Fibroblast of peridontal ligament (primary cell): ENCODE data around the gene GRIP2.
A peak's percentile ranks its signal among the peaks of the same experiment; 100 is the strongest.

Experiments
- DNase-seq: peaks from one replicate; pipeline ENCODE4 v3.0.0-alpha.2; 2010; ENCODE audit errors: extremely low read depth

GRIP2 gene

GRCh38 chr3:14453876-14454638 is 86.1 kb downstream of the GRIP2 start:
- no peak for DNase-seq

- DNase-seq = peak; percentile 99
Observed at GRCh38 chr3:14452740-14453710, 87.1 kb downstream of the GRIP2 start.

GRCh38 chr3:14451844-14452739 is 88.0 kb downstream of the GRIP2 start:
- peak; percentile 88 for DNase-seq

- DNase-seq = no peak
Observed at GRCh38 chr3:14450922-14451606, 89.1 kb downstream of the GRIP2 start.

GRCh38 chr3:14450506-14450905 is 89.6 kb downstream of the GRIP2 start:
- no peak for DNase-seq

GRCh38 chr3:14448756-14449727 is 91.1 kb downstream of the GRIP2 start:
- DNase-seq = no peak

- no peak for DNase-seq
Observed at GRCh38 chr3:14448063-14448462, 92.1 kb downstream of the GRIP2 start.

GRCh38 chr3:14446988-14447570 is 93.1 kb downstream of the GRIP2 start:
- no peak for DNase-seq

DNA sequence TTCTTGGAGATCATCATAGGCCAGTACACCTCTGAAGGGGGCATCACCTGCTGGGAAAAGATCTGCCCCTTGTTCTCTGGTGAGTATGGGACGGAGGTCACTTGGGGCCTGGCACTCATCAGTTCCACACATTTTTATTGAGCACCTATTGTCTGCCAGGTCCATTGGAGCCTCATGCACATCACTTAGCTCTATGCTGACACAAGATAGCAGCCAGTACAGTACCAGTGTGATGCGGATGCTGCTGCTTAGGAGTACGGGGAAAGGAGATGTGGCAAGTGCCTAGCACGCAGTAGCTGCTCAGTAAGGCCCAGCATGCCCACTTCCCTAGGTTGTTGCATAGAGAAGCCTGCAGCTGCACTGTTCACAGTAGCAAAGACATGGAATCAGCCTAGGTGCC is 94.4 kb downstream of the GRIP2 start:
- no peak for DNase-seq

GRCh38 chr3:14444380-14444779 is 95.8 kb downstream of the GRIP2 start:
- DNase-seq = no peak

DNA sequence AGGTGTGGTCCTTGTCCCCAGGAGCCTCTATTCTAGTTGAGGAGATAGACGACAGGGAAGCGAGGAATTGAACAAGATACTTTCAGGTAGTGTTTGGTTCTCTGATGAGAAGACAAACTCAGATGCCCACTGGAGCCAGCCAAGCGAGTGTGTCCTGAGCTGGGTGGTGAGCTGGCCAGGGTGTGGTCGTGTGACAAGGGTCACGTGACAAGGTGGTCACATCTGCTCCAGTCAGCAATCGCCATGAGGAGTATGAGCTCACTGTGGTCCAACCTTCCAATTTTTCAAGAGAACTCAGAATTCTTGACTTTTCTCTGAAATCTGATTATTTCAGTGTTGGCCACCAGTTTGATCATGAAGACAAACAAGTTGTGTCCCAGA is 98.2 kb downstream of the GRIP2 start:
- DNase-seq = no peak

- DNase-seq = no peak
Observed at GRCh38 chr3:14441240-14441919, 98.8 kb downstream of the GRIP2 start.

- no peak for DNase-seq
Observed at GRCh38 chr3:14440531-14441239, 99.5 kb downstream of the GRIP2 start.

DNA sequence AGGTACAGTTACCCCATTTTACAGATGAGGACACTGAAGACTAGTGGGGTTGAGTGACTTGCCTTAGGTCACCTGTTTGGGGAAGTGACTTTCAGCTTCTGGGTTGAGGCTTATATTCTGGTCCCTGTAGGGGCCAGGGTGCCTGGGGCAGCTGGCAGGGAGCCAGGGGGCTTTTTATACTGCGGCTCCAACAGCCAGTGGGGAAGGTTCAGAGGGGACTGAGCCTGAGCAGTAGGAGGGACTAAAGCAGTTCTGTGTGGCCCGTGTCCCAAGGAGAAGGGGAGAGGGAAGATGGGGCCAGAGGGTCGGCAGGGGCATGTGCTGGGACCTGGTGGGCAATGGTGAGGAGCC is 100.0 kb downstream of the GRIP2 start:
- no peak for DNase-seq

DNA sequence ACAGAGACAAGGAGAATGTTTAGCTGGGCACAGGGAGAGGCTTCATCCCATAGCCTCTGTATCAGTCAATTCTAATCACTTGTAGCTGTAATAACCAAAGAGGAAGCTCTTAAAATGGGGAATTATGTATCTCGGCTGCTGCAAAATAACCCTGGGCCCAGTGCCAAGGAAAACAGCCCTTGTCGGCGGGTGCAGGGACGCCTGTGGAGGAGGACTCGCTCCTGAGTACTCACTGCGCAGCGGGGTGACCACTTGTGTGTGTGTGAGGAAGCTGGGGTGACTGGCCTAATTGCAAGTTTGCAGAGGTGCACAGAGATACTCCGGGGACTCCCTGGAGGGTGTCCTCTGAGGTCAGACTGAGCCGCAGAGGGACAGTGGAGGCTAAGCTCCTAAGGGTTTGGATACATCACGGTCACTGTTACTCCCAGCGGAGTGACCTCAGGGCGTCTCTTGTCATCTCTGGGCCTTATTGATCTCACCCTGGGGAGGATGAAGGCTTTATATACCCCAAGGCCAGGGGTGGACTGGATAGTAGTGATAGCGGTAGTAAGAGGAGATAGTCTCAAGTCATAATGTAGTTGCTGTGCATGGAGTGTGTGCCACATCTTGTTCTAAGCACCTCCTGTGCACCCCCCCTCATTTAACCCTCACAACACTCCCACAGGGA is 100.5 kb downstream of the GRIP2 start:
- DNase-seq = peak; percentile 50
